SH-SY5Y (cell line): ENCODE measurements around the gene UBE2E3.

Experiments
- GATA2 ChIP-seq: IDR thresholded peaks from 2 replicates; pipeline ENCODE4 v1.6.1; 2011; ENCODE audit warnings: mild to moderate bottlenecking, low read depth, low read length
- GATA3 ChIP-seq: IDR thresholded peaks from 2 replicates; pipeline ENCODE4 v1.6.1; 2011; ENCODE audit warnings: low read depth, mild to moderate bottlenecking, low read length, moderate library complexity

- TF ChIP-seq GATA2, result no peak
- TF ChIP-seq GATA3, result no peak
Observed at GRCh38 chr2:181106789-181107627, 126.6 kb downstream of the UBE2E3 start.
